ENCODE data around the gene PTGDR.

PTGDR gene, protein sequence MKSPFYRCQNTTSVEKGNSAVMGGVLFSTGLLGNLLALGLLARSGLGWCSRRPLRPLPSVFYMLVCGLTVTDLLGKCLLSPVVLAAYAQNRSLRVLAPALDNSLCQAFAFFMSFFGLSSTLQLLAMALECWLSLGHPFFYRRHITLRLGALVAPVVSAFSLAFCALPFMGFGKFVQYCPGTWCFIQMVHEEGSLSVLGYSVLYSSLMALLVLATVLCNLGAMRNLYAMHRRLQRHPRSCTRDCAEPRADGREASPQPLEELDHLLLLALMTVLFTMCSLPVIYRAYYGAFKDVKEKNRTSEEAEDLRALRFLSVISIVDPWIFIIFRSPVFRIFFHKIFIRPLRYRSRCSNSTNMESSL

DNA sequence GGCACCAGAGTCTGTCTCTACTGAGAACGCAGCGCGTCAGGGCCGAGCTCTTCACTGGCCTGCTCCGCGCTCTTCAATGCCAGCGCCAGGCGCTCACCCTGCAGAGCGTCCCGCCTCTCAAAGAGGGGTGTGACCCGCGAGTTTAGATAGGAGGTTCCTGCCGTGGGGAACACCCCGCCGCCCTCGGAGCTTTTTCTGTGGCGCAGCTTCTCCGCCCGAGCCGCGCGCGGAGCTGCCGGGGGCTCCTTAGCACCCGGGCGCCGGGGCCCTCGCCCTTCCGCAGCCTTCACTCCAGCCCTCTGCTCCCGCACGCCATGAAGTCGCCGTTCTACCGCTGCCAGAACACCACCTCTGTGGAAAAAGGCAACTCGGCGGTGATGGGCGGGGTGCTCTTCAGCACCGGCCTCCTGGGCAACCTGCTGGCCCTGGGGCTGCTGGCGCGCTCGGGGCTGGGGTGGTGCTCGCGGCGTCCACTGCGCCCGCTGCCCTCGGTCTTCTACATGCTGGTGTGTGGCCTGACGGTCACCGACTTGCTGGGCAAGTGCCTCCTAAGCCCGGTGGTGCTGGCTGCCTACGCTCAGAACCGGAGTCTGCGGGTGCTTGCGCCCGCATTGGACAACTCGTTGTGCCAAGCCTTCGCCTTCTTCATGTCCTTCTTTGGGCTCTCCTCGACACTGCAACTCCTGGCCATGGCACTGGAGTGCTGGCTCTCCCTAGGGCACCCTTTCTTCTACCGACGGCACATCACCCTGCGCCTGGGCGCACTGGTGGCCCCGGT, at the start of gene PTGDR:
Gene PTGDR, plus strand, starts transcription at position 198 of the 778 bp plus-strand sequence. Its CDS starts 117 bp downstream, at position 315.
- DNase-seq, result peak in 1 of 2 donors; percentile 26

DNA sequence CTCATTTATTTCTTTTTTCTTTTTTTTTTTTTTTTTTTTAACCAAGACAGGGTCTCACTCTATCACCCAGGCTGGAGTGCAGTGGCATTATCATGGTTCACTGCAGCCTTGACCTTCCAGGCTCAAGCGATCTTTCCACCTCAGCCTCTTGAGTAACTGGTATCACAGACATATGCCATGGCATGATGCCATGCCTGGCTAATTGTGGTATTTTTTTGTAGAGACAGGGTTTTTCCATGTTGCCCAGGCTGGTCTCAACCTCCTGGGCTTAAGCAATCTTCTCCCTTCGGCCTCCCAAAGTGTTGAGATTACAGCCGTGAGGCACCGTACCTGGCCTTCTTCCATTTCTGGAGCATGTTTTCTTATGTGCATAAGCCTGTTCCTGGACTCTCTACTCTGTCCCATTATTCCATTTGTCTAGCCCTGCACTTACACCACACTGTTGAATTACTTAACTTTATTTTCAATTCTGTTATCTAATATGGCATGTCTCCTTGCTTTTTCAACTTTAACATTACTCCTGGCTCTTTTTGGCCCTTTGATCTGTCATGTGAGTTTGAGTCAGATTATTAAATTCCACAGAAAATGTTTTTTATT, 47.9 kb upstream of the PTGDR start:
- no peak for DNase-seq

- no peak for DNase-seq
Measured at GRCh38 chr14:52220924-52221811, 46.3 kb upstream of the PTGDR start.

DNA sequence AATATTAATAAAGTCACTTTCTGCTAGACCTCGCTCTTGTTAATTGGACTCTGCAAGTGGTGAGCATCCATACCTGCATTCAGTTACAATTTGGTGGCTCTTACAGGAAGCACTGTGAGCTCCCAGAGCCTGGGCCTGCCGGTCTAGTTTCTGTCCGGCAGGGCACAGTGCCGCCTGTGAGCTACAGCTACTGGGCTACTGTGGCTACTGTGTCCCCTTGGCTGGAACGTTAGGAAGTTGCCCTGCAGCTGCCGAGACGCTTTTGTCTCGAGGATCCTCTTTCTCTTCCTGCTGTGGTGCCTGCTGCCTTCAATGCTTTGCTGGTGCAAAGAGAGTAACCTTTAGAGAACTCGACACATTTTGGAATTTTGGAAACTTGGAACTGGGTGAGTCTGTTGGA, 44.6 kb upstream of the PTGDR start:
- no peak for DNase-seq

- no peak for DNase-seq
Measured at GRCh38 chr14:52227619-52228222, 39.8 kb upstream of the PTGDR start.

DNA sequence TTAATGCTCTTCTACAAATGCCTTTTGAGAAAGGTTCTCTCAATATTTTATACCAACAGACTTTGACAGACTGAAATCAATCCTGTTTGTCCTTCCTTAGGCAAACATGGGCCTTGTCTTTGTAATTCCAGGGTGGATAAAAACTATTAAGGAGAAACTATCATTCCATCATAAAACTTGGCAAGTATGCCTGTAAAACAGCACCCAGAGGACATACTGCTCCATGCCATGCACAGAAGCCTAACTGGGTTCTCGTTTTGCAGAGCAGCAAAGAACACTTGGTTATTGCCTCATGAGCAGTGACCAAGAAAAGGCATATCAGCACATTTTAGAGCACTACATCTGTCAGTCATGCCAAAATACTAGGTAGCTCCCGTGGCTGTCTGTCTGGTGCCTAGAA, 33.8 kb upstream of the PTGDR start:
- no peak for DNase-seq

DNA sequence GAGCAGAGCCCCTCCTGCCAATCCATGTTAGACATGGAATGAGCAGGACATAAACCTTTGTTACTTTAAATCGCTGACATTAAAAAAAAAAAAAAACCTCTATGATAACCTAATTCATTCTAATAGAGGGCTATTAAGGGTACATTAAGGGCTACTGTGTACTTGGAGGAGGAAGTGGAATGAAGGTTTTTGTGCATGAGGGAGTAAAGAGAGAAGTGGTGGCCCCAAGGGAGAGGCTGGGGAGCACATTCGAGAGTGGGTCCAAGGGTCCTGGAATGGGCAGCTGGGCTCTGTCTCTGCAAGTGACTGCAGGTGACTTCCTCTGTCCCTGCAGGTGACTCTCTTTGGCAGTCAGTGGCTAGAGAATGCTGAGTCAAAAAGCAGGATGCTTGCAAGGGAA, 32.1 kb upstream of the PTGDR start:
- no peak for DNase-seq

GRCh38 chr14:52235866-52236510, 31.5 kb upstream of the PTGDR start:
- no peak for DNase-seq

DNA sequence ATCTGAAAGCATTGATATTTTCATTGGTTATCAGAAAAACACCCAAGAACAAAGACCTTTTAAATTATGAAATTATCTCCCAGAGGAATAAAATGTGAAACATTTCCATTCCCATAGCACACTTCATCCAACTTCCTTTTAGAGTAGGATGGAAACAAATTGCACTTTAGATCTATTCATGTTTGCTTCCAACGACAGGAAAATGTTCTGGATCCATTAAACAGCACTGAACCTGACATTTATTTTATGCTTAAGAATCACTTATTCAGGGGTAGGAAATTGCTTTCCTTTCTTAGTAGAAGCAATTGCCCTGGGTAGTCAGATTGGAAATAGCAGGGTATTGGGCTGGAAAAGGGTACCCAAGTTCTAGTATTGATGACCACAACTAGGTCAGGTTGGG, 28.8 kb upstream of the PTGDR start:
- DNase-seq, result no peak

DNA sequence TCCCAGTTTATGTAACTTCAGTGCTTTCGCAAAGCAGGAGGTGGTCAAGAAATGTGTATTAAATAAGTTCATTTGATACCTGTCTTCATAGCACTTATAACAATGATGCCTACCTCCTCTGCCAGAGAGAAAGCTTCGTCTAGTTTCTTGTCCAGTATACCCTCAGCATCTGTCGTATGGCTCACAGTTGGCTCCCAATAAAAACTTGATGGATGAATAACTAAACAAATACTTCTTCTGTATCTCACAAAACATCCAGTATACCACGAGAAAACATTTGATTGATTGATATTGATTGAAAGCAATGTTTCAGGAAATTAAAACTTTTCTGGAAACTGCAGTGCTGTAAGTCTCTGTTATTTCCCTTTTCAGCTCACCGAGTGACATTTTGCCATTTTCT, 26.9 kb upstream of the PTGDR start:
- DNase-seq, result no peak

DNA sequence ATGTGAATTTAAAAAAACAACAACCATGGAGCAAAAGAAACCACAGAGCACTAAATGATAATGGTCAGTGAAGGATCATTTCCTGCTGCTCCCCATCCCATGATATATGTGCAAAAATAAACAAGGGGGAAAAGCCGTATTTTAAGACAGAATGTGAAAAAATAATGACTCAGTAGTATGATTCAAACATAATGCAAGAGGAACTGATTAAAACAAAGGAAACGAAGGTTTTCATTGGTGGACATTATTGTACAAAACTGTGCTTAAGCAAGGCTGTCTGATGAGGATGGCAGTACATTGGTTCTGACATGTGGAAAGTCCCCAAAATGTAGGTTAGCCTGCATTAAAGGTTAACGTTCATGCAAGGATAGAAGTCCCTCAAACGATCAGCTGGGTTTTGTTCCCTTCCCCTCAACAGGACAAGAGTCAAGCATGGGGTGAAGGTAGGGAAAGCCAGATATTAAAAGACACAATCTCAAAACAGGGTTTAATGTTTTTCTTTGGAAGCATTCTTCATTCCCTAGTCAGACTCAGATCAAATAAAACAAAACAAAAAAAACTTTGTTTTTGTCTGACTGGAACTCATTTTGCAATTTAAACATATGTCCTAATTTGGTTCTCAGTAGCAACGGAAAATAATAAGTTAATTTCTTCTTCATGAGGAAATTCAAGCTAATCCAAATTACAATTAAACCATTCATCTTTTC, 26.3 kb upstream of the PTGDR start:
- no peak for DNase-seq

DNA sequence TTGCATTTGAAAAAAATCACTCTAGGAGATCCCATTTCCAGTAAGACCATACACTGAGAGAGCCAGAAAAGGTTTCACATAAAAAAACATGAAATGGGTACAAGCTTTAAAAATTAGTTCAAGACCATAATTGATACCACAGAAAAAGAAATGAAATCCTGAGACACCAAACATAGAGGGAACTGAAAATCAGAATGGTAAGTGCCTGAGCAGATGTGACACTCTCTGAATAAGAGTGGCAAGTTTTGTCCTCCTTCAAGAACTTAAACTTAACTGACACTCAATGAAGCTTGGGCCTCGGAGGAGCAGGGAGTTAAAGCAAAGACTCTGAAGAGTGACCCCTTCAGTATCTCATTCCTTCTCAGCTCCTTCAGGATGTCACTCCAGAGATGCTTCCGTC, 23.2 kb upstream of the PTGDR start:
- no peak for DNase-seq

DNA sequence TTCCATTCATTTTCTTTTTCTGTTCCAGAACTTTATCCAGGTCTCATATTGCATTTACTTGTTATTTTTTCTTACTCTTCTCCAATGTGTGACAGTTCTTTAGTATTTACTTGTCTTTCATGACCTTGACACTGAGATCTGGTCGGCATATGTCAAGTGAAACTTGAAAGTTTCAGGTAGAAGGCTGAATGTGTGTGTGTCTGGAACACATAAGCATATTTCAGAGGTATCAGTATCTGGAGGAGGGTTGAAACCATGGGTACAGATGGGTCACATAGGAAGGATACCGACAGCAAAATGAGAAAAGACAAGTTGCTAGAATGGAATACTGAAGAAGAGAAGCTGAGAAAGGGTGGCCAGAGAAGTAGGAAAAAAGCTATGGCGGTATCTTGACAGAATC, 22.5 kb upstream of the PTGDR start:
- DNase-seq, result no peak

DNA sequence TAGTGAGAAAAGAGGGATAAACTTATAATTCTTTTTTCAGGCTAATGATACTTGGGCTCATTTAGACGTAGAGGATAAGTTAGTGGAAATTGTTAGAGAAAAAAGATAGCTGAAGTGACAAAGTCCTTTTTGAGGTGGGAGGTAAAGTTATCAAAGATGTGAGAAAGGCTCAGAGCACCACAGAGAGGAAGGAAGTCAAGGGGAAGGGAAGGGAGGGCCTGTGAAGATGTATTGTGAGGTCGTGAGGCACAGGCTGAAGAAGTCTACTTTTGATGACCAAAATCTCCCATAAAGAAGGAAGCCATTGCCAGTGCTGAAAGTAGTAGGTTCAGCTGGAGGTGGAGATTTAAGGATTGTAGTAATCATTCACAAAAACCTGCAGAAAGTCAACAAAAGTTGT, 19.4 kb upstream of the PTGDR start:
- no peak for DNase-seq

DNA sequence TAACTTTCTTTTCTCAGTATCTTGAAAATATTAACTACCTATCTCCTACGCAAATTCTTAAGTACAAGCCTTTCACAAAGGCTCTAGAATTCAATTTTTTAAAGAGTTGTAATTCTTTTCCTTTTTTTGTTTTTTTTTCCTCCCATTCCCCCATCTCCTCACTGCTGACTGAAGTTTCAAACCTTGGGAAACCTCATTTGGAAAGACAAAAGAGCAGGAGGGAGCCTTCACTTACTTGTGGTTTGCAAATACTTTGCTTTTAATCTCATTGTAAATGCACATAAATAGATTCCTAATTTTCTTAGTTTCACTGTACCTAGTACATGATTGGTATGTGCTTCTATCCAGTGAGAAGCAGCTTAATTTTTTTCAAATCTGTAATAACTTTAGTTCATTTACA, 15.8 kb upstream of the PTGDR start:
- DNase-seq, result no peak

DNA sequence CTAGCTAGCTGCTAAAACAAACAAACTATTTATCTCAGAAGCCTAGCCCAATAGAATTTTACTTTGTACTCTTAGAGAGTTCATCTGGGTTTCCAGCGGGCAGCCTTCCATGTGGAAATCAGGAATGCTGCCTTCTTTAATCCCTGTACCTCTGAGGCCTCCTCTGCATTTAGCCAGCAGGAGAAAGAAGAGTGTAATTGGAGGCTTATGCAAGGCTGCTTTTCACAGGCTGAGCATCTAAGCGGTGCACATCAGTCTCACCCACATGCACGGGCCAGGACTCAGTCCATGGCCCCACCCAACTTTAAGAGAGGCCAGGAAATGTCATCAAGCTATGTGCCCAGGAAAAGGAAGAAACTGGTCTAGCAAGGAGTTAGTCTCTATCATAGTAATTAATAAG, 14.0 kb upstream of the PTGDR start:
- no peak for DNase-seq

GRCh38 chr14:52254086-52254485, 13.4 kb upstream of the PTGDR start:
- DNase-seq, result no peak

DNA sequence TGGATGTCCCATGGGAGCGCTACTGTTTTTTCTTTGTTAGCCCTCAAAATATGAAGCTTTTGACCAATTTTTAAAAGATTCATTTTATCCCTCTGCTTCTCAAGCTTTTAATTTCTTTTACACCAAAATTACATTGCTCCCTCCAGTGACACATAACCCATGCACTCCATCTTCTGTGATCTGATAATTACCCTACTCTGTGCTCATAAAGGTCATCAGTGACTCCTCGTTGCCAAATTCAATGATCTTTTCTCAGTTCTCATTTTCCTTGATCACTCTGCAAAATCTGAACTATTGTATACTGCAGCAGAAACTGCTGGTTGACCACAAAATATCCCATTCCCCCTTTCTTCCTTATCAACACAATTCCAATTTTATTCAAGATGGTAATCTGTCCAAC, 8.7 kb upstream of the PTGDR start:
- DNase-seq, result no peak

DNA sequence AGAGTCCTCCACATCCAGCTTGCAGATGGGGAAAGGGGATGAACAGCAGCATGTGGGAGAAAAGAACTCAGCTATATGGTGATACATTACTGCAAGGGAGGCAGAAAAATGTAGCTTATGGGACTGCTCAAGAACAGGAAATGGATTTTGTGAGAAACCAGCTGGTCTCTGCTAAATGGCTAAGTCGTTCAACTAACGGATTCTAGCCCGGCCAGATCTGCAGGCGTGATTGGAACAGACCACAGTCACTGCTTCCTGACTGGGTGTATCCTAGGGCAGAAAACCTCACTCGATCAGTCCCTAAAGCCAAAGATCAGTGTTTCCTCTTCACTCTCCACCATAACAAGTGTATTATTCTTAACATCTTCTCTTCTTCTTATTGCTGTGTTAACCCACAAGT, 8.1 kb upstream of the PTGDR start:
- no peak for DNase-seq

DNA sequence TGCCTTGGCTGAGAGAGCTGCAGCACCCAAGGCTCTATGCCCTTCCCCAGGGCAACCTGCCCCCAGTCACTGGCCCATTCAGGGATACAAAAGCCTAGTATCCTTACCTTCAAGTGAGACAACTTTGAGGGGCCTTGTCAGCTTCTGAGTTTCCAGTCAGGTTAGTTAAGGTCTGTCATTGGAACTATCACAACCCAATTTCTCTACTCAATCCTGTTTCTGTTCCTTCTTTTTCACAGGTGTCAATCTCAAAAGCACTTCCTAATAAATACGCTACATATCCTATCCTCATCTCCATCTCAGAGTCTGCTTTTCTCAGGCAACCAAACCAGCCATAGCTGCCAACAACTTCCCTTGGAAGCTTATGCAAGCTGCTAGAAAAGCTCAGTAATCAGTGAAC, 4.9 kb upstream of the PTGDR start:
- no peak for DNase-seq

GRCh38 chr14:52263190-52263589, 4.3 kb upstream of the PTGDR start:
- DNase-seq, result no peak

All from stimulated activated CD4-positive, alpha-beta T cell treated with anti-CD3 and anti-CD28 coated beads, Interleukin-2, amount 100 ng/mL, for 48 hours (primary cell).